B cell (primary cell): ENCODE measurements around the gene HAGH.

Experiments
- EZH2 ChIP-seq: IDR thresholded peaks from 2 replicates; pipeline ENCODE4 v1.6.1; 2012; ENCODE audit warnings: borderline replicate concordance, low read depth, mild to moderate bottlenecking, moderate library complexity, low read length; ENCODE audit not compliant: insufficient read depth, poor library complexity, severe bottlenecking
- TF ChIP-seq, protein P1 (sequence below): fragments of 200-600 bp; IDR thresholded peaks from one replicate; pipeline ENCODE4 v1.8.0; 2022; ENCODE audit warnings: antibody characterized with exemption, mild to moderate bottlenecking

DNA sequence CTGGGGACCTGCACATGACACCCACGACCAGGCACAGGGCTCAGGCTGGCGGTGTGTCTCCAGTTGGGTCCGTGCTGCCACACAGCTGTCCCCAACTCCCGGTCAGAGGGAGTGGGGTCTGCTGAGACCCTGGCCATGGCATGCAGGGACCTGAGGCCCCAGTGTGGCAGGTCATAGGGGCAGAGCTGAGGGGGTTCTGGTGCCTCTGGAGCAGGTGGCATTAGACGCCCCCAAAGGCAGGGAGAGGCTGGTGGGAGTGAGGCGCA, 39.6 kb downstream of the HAGH start:
- TF ChIP-seq, protein P1, sequence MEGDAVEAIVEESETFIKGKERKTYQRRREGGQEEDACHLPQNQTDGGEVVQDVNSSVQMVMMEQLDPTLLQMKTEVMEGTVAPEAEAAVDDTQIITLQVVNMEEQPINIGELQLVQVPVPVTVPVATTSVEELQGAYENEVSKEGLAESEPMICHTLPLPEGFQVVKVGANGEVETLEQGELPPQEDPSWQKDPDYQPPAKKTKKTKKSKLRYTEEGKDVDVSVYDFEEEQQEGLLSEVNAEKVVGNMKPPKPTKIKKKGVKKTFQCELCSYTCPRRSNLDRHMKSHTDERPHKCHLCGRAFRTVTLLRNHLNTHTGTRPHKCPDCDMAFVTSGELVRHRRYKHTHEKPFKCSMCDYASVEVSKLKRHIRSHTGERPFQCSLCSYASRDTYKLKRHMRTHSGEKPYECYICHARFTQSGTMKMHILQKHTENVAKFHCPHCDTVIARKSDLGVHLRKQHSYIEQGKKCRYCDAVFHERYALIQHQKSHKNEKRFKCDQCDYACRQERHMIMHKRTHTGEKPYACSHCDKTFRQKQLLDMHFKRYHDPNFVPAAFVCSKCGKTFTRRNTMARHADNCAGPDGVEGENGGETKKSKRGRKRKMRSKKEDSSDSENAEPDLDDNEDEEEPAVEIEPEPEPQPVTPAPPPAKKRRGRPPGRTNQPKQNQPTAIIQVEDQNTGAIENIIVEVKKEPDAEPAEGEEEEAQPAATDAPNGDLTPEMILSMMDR, result no peak
- no peak for TF ChIP-seq EZH2
